ENCODE results near the gene ARHGEF28. TPM values are rescaled to one million over a fixed set of nuclear protein-coding genes. Genes with fewer than 3 reads are reported as not detected.
A peak's percentile ranks its signal among the peaks of the same experiment; 100 is the strongest.

ARHGEF28 gene
- 1.7 and 3.1 TPM in 2 replicates for total RNA-seq (2014; rRNA removed; shearing (Covaris generic))

- DNase-seq (ENCODE audit: low spot score) = peak; percentile 30
These were observed at the start of gene ARHGEF28 for GRCh38 chr5:73625944-73626811. ARHGEF28 (plus strand) TSS chr5:73626196; CDS start chr5:73684852, 58,656 bp downstream.

DNA sequence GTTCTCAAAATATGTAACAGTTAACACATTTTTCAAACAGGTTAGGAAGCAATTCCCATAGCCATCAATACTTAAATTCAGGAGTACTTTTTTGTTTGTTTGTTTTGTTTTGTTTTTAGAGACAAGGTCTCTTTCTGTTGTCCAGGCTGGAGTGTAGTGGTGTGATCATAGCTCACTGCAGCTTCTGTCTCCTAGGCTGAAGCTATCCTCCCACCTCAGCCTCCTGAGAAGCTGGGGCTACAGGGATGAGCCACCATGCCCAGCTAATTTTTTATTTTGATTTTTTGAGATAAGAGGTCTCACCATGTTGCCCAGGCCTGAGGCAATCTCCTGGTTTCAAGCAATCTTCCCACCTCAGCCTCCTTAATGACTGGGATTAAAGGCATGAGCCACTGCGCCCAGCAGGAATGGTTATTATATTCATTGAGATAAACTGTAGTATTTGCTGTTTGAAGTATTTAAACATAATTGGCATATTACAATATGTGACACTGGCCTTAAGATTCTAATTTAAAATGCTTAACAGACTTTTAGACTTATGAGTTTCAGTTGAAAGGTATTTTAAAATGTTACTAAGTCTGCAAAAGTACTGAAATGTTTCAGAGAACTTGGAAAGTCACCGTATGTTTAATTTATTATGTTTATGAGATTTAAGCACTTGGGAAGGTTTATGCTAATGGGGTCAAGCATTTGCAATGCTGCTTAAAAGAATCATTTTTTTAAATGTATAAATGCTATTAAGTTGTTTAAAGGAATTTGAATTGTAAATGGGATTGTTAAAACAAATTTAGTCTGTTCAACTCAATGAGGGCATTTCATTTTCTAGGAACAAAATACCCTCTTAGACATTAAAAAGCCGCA, 43.5 kb upstream of the ARHGEF28 start:
- no peak for DNase-seq (ENCODE audit: low spot score)

DNA sequence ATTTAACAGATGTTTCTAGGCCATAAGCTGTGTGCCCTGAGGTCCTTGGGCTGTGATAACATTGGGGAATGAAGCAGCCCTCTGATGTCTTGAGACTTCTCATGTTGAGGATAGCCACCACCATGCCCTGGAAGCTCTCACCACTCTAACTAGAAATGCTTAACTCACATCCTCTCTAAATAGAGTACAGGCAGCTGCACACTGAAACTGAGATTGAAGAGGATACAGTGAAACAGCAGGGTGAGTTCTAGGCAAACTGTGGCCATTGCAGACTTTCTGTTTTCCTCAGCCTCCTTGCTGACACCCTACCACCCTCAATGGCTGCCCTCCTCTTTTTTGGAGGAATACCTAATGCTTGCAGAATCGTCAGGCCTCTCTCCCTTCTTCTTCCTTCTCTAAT, 38.1 kb upstream of the ARHGEF28 start:
- DNase-seq (ENCODE audit: low spot score) = no peak

DNA sequence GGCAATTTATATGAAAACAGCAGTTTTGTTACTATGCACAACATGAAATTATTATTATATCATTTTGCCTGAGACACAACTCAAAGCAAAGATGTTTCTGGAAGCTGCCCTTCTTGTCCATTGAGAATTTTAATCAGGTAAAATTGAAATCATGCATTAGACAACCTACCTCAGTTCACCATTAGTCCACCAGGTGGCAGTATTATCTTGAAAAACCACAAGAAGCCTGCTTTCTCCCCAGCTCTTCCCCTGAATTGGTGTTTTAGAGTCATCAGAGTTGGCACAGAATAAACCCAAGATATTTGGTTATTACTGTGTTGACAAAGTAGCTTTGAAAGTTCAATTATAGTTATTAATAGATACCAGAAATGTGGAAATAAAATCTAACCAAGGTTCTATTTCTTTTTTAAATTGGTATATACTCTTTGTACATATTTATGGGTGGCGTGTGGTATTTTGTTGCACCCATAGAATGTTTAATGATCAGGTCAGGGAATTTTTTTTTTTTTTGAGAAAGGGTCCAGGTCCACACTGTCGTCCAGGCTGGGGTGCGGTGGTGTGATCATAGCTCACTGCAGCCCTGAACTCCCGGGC, 34.8 kb upstream of the ARHGEF28 start:
- DNase-seq (ENCODE audit: low spot score) = peak; percentile 68

GRCh38 chr5:73591698-73592501, 34.1 kb upstream of the ARHGEF28 start:
- DNase-seq (ENCODE audit: low spot score) = peak; percentile 38

- no peak for DNase-seq (ENCODE audit: low spot score)
These were observed 33.4 kb upstream of the ARHGEF28 start for GRCh38 chr5:73592551-73592950.

DNA sequence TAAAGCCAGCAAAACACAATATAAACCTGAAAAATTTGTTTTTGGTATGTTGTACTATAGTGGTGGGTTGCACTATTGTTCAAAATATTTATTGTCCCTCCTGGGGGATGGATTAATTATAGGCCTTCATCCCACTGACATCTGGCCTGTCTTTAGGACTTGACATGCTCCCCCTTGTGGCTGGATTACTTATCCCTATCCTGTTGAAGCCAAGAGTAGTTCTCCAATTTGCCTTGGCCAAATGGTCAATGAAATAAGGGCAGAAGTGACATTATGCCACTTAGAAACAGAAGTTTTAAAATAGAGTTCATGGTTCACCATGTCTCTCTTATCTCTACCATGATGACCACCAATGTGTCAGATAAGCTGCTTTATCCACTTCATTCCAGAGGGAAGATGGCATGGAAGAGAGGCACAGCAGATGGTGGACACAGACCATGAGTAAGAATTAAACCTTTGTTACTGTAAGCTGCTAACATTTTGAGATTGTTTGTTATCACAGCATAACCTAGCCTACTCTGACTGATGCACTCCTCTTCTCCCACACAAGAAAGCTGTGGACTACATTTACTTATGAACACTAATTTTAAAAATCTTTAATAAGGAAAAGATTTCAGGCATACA, 29.2 kb upstream of the ARHGEF28 start:
- DNase-seq (ENCODE audit: low spot score) = peak; percentile 39

DNA sequence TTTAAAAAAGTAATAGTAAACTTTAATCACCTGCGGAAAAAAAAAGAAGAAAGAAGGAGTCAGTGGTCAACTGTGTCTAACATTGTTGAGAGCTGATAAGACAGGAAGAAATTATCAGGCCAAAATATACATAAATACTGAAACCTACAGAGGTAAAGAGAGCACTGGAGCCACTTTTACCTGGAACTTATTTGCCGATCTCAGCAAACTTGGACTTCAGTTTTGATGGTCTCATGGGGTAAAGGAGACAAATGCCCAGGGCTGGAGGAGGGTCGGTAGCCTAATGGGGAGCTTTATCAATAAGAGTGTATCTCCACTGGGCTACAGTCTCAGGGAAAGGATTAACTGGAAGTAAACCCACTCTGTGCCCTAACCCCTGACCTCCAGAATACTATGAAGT, 26.6 kb upstream of the ARHGEF28 start:
- no peak for DNase-seq (ENCODE audit: low spot score)

- no peak for DNase-seq (ENCODE audit: low spot score)
These were observed 22.0 kb upstream of the ARHGEF28 start for GRCh38 chr5:73603998-73604397.

DNA sequence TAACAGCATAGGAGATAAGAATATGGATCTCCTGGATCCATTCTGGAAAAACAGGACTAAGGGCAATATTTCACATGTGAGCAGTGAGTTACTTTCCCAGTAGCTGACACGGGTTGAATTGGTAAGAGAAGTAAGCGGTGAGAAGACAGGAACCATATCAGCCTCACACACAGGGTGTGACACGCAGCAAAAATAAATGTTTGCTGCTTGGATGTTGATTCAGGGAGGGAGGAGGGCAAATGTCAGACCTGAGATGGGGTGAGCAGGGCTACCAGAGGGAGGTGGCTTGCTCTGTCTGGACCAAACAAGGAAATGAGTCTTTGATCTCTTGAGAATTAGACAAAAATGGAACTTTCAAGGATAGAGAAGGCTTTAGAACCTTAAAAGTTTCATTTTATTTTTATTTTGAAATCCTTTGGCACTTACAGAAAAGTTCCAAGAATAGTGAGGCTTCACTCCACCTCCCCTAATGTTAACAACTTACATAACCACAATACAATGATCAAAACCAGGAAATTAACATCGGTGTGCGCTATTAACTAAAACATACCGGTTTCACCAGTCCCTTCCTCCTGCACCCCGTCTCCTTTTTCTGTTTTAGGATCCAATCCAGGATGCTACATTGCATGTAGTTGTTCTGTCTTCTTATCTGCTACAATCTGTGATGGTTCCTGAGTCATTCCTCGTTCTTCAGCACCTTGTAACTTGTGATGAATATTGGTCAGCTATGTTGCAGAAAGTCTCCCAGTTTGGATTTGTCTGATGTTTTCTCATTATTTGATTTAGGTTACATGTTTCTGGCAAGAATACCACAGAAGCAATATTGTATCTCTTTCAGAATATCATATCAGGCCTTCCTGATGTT, 20.5 kb upstream of the ARHGEF28 start:
- no peak for DNase-seq (ENCODE audit: low spot score)

DNA sequence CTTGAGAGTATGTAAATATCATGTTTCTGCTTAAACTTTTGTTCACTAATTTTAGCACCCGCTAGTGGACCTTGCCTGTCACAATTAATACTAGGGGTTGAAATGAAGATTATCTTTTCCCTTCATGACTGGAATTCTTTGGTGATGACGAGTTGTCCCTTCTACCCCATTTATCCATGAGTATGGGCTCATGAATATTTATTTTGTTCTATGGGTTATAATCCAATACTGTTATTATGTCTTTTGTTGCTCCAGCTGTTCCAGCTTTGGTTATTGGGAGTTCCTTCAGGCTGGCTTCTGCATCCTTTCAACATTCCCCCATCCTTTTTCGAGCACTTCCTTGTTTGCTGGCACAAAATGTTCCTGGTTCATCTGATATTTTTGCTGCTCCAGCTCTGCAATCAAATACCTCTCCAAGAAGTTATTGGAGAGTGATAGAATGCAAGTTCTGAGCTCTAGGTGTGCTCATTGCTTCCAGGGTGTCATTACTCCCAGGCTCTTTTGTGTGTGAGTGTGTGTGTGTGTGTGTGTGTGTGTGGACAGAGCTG, 19.7 kb upstream of the ARHGEF28 start:
- DNase-seq (ENCODE audit: low spot score) = no peak

DNA sequence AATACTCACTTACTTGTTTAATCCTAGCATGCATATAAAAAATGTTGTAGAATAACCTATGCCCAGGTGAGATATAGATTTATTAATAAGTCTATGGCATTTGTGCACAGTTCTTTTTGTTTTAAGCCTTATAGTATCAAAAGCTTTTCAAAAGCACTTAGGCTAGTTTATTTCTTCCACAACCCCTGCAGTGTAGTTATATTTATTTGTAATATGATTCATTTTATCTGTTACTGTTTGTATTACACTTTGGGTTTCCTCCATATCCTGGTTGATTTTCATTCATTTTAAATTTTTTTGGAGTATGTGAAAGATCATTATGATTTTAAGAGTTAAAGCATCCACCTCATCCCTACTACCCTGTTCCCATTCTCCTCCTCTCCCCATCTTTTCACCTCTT, 18.8 kb upstream of the ARHGEF28 start:
- no peak for DNase-seq (ENCODE audit: low spot score)

- DNase-seq (ENCODE audit: low spot score) = no peak
These were observed 13.2 kb upstream of the ARHGEF28 start for GRCh38 chr5:73612799-73613198.

GRCh38 chr5:73615085-73615484, 10.9 kb upstream of the ARHGEF28 start:
- DNase-seq (ENCODE audit: low spot score) = no peak

DNA sequence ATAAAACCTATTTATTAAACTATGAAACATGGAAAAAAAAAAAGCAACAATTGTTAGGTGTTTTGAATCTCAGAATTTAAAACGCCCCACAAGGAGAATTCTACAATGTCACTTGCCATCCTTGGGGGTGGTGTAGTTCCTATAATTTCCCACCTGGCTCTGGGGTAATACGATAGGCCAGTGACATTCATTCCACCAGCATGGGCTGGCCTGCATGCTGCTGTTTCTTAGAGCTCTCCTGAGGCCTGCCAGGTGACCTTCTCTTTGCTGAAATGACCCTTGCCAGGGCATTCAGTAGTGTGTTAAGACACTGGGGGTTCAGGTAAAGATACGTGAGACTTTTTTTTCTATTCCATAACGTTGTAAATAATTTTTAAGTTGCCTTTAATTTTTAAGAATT, 10.0 kb upstream of the ARHGEF28 start:
- DNase-seq (ENCODE audit: low spot score) = no peak

- DNase-seq (ENCODE audit: low spot score) = no peak
These were observed 8.3 kb upstream of the ARHGEF28 start for GRCh38 chr5:73617510-73618279.

- no peak for DNase-seq (ENCODE audit: low spot score)
These were observed 6.2 kb upstream of the ARHGEF28 start for GRCh38 chr5:73619606-73620333.

DNA sequence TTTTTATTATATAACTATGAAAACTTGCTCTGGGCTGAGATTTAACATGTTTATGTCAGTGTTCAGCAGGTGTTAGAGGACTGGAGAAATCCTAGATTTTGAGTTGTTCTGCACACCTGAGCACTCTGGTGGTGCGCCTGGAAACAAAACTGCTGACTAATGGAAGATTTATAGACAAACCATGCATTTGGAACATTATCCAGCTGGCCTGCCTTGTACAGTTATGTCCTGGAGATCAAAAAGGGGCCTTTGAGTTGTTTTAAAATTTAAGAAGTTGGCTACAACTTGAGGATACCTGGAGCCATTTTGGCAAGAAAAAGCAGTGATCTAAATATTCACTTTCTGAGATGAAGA, 5.7 kb upstream of the ARHGEF28 start:
- no peak for DNase-seq (ENCODE audit: low spot score)
